Stimulated activated naive B cell treated with anti-CD40 and anti-IgM and Interleukin-4, amounts not matched to agents 10 μg/mL and 1 μg/mL and 100 μg/mL, for 72 hours (primary cell): ENCODE results near the gene PPM1M.
"Not testable (repeated sequence)": the region's sequence is repeated elsewhere in the genome, so short reads cannot be mapped to it uniquely, and the experiment has no call there.

Source experiments
- ATAC-seq, 2 donors: fragments of 150-1000 bp; cut with Tn5 transposase; replicated peaks; 2 replicates each; pipeline ENCODE4 v1.10.0; 2021; ENCODE audit warnings: moderate library complexity in 1 of 2
- DNase-seq: peaks from one replicate; pipeline ENCODE4 v3.0.0; 2021
- H3K27ac Mint-ChIP-seq: one replicate; pipeline ENCODE4 v1.8.0; 2022; ENCODE audit warnings: mild to moderate bottlenecking, mixed read lengths
- H3K27me3 Mint-ChIP-seq, 2 donors: one replicate each; pipeline ENCODE4 v1.8.0; 2022; ENCODE audit warnings: mixed read lengths in 2 of 2
- H3K36me3 Mint-ChIP-seq, 2 donors: one replicate each; pipeline ENCODE4 v1.8.0; 2022; ENCODE audit warnings: mixed read lengths in 2 of 2, mild to moderate bottlenecking in 1 of 2
- H3K4me1 Mint-ChIP-seq, 2 donors: one replicate each; pipeline ENCODE4 v1.8.0; 2022; ENCODE audit warnings: mixed read lengths in 2 of 2, mild to moderate bottlenecking in 1 of 2
- H3K4me3 Mint-ChIP-seq, 2 donors: one replicate each; pipeline ENCODE4 v1.8.0; 2022; ENCODE audit warnings: mild to moderate bottlenecking in 2 of 2, mixed read lengths in 2 of 2, moderate library complexity in 1 of 2
- H3K9me3 Mint-ChIP-seq, 2 donors: one replicate each; pipeline ENCODE4 v1.8.0; 2022; ENCODE audit warnings: mixed read lengths in 2 of 2, mild to moderate bottlenecking in 1 of 2

The PPM1M gene

GRCh38 chr3:52277972-52278509 lies 32.5 kb downstream of the PPM1M start:
- peak overlapping the region; percentile 93 to 96 for H3K4me3 Mint-ChIP-seq
- peak; percentile 73 for ATAC-seq
- H3K9me3 Mint-ChIP-seq: no peaks in the 10 kb centered on the region
- H3K27me3 Mint-ChIP-seq: no peaks in the 10 kb centered on the region
- no peak for DNase-seq
- H3K36me3 Mint-ChIP-seq: peaks cover 31 to 57% of the 10 kb centered on the region in 2 donors
- H3K4me1 Mint-ChIP-seq: peaks cover 21 to 64% of the 10 kb centered on the region in 2 donors
- H3K27ac Mint-ChIP-seq: peak overlapping the region; percentile 98

GRCh38 chr3:52278510-52279069 lies 33.0 kb downstream of the PPM1M start, which contains the start of gene WDR82:
WDR82 (minus strand) TSS chr3:52278649; CDS start chr3:52278361, 288 bp downstream.
- peak; percentile 89 to 93 for ATAC-seq
- H3K27ac Mint-ChIP-seq: peak within 1 kb of the TSS; percentile 98
- no peaks in the 10 kb centered on the region for H3K9me3 Mint-ChIP-seq
- H3K4me3 Mint-ChIP-seq: peak within 1 kb of the TSS; percentile 93 to 96
- H3K4me1 Mint-ChIP-seq: peaks cover 21 to 59% of the 10 kb centered on the region in 2 donors
- peak; percentile 95 for DNase-seq
- H3K27me3 Mint-ChIP-seq: no peaks in the 10 kb centered on the region
- peaks cover 30 to 51% of the 10 kb centered on the region in 2 donors for H3K36me3 Mint-ChIP-seq

- peaks cover 27 to 47% of the 10 kb centered on the region in 2 donors for H3K36me3 Mint-ChIP-seq
- peak overlapping the region; percentile 11 for H3K27ac Mint-ChIP-seq
- H3K4me1 Mint-ChIP-seq: peaks cover 13 to 49% of the 10 kb centered on the region in 2 donors
- peak overlapping the region in 1 of 2 donors; percentile 93 for H3K4me3 Mint-ChIP-seq
- no peaks in the 10 kb centered on the region for H3K9me3 Mint-ChIP-seq
- ATAC-seq (no peak), DNase-seq (no peak)
- no peaks in the 10 kb centered on the region for H3K27me3 Mint-ChIP-seq
Observed at GRCh38 chr3:52279596-52279995, 34.0 kb downstream of the PPM1M start.

GRCh38 chr3:52280050-52280461 lies 34.5 kb downstream of the PPM1M start:
- no peaks in the 10 kb centered on the region for H3K9me3 Mint-ChIP-seq
- no peak overlapping the region for H3K4me3 Mint-ChIP-seq
- peaks cover 27 to 46% of the 10 kb centered on the region in 2 donors for H3K36me3 Mint-ChIP-seq
- no peak for DNase-seq
- peak overlapping the region; percentile 20 for H3K27ac Mint-ChIP-seq
- peaks cover 12 to 44% of the 10 kb centered on the region in 2 donors for H3K4me1 Mint-ChIP-seq
- ATAC-seq: no peak
- no peaks in the 10 kb centered on the region for H3K27me3 Mint-ChIP-seq

- no peaks in the 10 kb centered on the region for H3K27me3 Mint-ChIP-seq
- H3K27ac Mint-ChIP-seq: peak overlapping the region; percentile 9
- H3K4me1 Mint-ChIP-seq: peaks cover 7 to 32% of the 10 kb centered on the region in 2 donors
- peaks cover 15 to 30% of the 10 kb centered on the region in 2 donors for H3K36me3 Mint-ChIP-seq
- H3K4me3 Mint-ChIP-seq: no peak overlapping the region
- ATAC-seq: no peak
- H3K9me3 Mint-ChIP-seq: no peaks in the 10 kb centered on the region
- no peak for DNase-seq
Observed at GRCh38 chr3:52281981-52282801, 36.6 kb downstream of the PPM1M start.

GRCh38 chr3:52283306-52283705 lies 37.7 kb downstream of the PPM1M start:
- Mint-ChIP-seq H3K4me1 (peaks cover 7 to 28% of the 10 kb centered on the region in 2 donors), H3K9me3 (no peaks in the 10 kb centered on the region), H3K27ac (no peak overlapping the region), H3K36me3 (peaks cover 9 to 24% of the 10 kb centered on the region in 2 donors), H3K4me3 (no peak overlapping the region), H3K27me3 (no peaks in the 10 kb centered on the region)
- no peak for DNase-seq
- no peak for ATAC-seq

- ATAC-seq, DNase-seq, H3K27ac Mint-ChIP-seq, H3K9me3 Mint-ChIP-seq, H3K27me3 Mint-ChIP-seq, H3K4me3 Mint-ChIP-seq: not testable (repeated sequence)
- Mint-ChIP-seq H3K36me3 (peaks cover 5 to 16% of the 10 kb centered on the region in 2 donors), H3K4me1 (peaks cover 11 to 29% of the 10 kb centered on the region in 2 donors)
Observed at GRCh38 chr3:52284051-52284450, 38.5 kb downstream of the PPM1M start.

- peaks cover 19 to 37% of the 10 kb centered on the region in 2 donors for H3K4me1 Mint-ChIP-seq
- no peaks in the 10 kb centered on the region for H3K9me3 Mint-ChIP-seq
- no peaks in the 10 kb centered on the region for H3K27me3 Mint-ChIP-seq
- no peak for ATAC-seq
- peaks cover 9 to 18% of the 10 kb centered on the region in 2 donors for H3K36me3 Mint-ChIP-seq
- DNase-seq: no peak
- peak overlapping the region; percentile 99 to 100 for H3K4me3 Mint-ChIP-seq
- H3K27ac Mint-ChIP-seq: peak overlapping the region; percentile 100
Observed at GRCh38 chr3:52286777-52287110, 41.2 kb downstream of the PPM1M start.

- DNase-seq: no peak
- Mint-ChIP-seq H3K4me3 (peak overlapping the region; percentile 99 to 100), H3K27ac (peak overlapping the region; percentile 71), H3K9me3 (no peaks in the 10 kb centered on the region), H3K4me1 (peaks cover 19 to 33% of the 10 kb centered on the region in 2 donors), H3K36me3 (peaks cover 17 to 29% of the 10 kb centered on the region in 2 donors), H3K27me3 (no peaks in the 10 kb centered on the region)
- ATAC-seq: no peak
Observed at GRCh38 chr3:52288674-52289073, 43.1 kb downstream of the PPM1M start.

GRCh38 chr3:52289338-52289746 lies 43.8 kb downstream of the PPM1M start:
- Mint-ChIP-seq H3K27ac (no peak overlapping the region), H3K36me3 (peaks cover 14 to 30% of the 10 kb centered on the region in 2 donors), H3K4me3 (no peak overlapping the region), H3K4me1 (peaks cover 19 to 33% of the 10 kb centered on the region in 2 donors), H3K9me3 (no peaks in the 10 kb centered on the region), H3K27me3 (no peaks in the 10 kb centered on the region)
- no peak for DNase-seq
- no peak for ATAC-seq

GRCh38 chr3:52289747-52290595 lies 44.4 kb downstream of the PPM1M start:
- ATAC-seq (no peak), DNase-seq (no peak)
- Mint-ChIP-seq H3K27ac (no peak overlapping the region), H3K27me3 (no peaks in the 10 kb centered on the region), H3K9me3 (no peaks in the 10 kb centered on the region), H3K36me3 (peaks cover 16 to 36% of the 10 kb centered on the region in 2 donors), H3K4me1 (peaks cover 21 to 33% of the 10 kb centered on the region in 2 donors), H3K4me3 (no peak overlapping the region)

- ATAC-seq: no peak
- no peaks in the 10 kb centered on the region for H3K9me3 Mint-ChIP-seq
- no peaks in the 10 kb centered on the region for H3K27me3 Mint-ChIP-seq
- peaks cover 17 to 39% of the 10 kb centered on the region in 2 donors for H3K36me3 Mint-ChIP-seq
- no peak overlapping the region for H3K4me3 Mint-ChIP-seq
- no peak overlapping the region for H3K27ac Mint-ChIP-seq
- no peak for DNase-seq
- peaks cover 22 to 33% of the 10 kb centered on the region in 2 donors for H3K4me1 Mint-ChIP-seq
Observed at GRCh38 chr3:52290596-52291507, 45.3 kb downstream of the PPM1M start.

- DNase-seq: peak; percentile 47
- no peak overlapping the region for H3K27ac Mint-ChIP-seq
Observed at GRCh38 chr3:52291508-52292181, 46.1 kb downstream of the PPM1M start.

More at GRCh38 chr3:52291508-52292181, 46.1 kb downstream of the PPM1M start:
- H3K36me3 Mint-ChIP-seq: peaks cover 21 to 44% of the 10 kb centered on the region in 2 donors
- H3K4me3 Mint-ChIP-seq: no peak overlapping the region
- no peaks in the 10 kb centered on the region for H3K9me3 Mint-ChIP-seq
- H3K4me1 Mint-ChIP-seq: peaks cover 26 to 34% of the 10 kb centered on the region in 2 donors
- H3K27me3 Mint-ChIP-seq: no peaks in the 10 kb centered on the region
- peak; percentile 21 to 26 for ATAC-seq
